ENCODE results near the gene TTC34. TPM values are rescaled to one million over a fixed set of nuclear protein-coding genes. Genes with fewer than 3 reads are reported as not detected.
"Not testable (repeated sequence)": the region's sequence is repeated elsewhere in the genome, so short reads cannot be mapped to it uniquely, and the experiment has no call there.

TTC34 gene
- polyA plus RNA-seq, 3 donors, result 0.03 to 1.00 TPM; not detected in 1

- H3K79me2 ChIP-seq (ENCODE audit: insufficient read depth, low read length), result no peaks in the 10 kb centered on the region
- H4K20me1 ChIP-seq (ENCODE audit: insufficient read depth, low read length), result no peaks in the 10 kb centered on the region
- H2AFZ ChIP-seq (ENCODE audit: insufficient read depth, low read depth, low read length, poor library complexity, severe bottlenecking), result no peak overlapping the region
- peaks cover 11 to 20% of the 10 kb centered on the region in 2 donors for H3K9me3 ChIP-seq (replicated peaks in 1 of 2; ENCODE audit: control insufficient read depth in 1 of 2, insufficient read depth in 1 of 2, low read length in 2 of 2)
- intact Hi-C loops (cut with micrococcal nuclease), result no loop called here
- H3K4me3 Mint-ChIP-seq, result no peak overlapping the region
- no peaks in the 10 kb centered on the region for H3K4me1 Mint-ChIP-seq
- peaks cover 4 to 9% (median 5%) of the 10 kb centered on the region in 3 donors for H3K27me3 Mint-ChIP-seq (ENCODE audit: low read depth in 3 of 3)
- no peaks in the 10 kb centered on the region for H3K27me3 ChIP-seq (ENCODE audit: control insufficient read depth in 2 of 2, insufficient read depth in 2 of 2, low read length in 2 of 2)
- DNase-seq, result no peak
- no peak overlapping the region for H3K27ac Mint-ChIP-seq
- H3K4me2 ChIP-seq (replicated peaks; ENCODE audit: extremely low read depth, low read length, poor library complexity, severe bottlenecking), result no peak overlapping the region
- H3K36me3 Mint-ChIP-seq, result no peaks in the 10 kb centered on the region
- peaks cover 12 to 30% (median 22%) of the 10 kb centered on the region in 7 donors for H3K9me3 Mint-ChIP-seq
- no peaks in the 10 kb centered on the region for H3K4me1 ChIP-seq (ENCODE audit: control insufficient read depth in 1 of 2, insufficient read depth in 2 of 2, low read length in 2 of 2)
- H3K27ac ChIP-seq (ENCODE audit: low read depth in 1 of 2, low read length in 2 of 2), result no peak overlapping the region
- 19% methylated on average over 3 of the region's 3 CpGs for whole genome bisulfite sequencing (ENCODE audit: insufficient coverage)
- no peak overlapping the region for H3K4me3 ChIP-seq (replicated peaks in 1 of 3; ENCODE audit: low read depth in 2 of 3, low read length in 3 of 3)
- no peak for TF ChIP-seq CTCF (IDR thresholded peaks at IDR 0.05)
- H3K9ac ChIP-seq (ENCODE audit: insufficient read depth, low read length, poor library complexity, severe bottlenecking), result no peak overlapping the region
- no peaks in the 10 kb centered on the region for H3K36me3 ChIP-seq (replicated peaks in 1 of 2; ENCODE audit: control insufficient read depth in 1 of 2, insufficient read depth in 2 of 2, low read length in 2 of 2)
Observed at GRCh38 chr1:2778220-2778592, 23.3 kb downstream of the TTC34 start.

GRCh38 chr1:2777424-2778219 is 23.9 kb downstream of the TTC34 start:
- H3K27me3 Mint-ChIP-seq (ENCODE audit: low read depth in 3 of 3), result peaks cover 4 to 8% (median 5%) of the 10 kb centered on the region in 3 donors
- no peaks in the 10 kb centered on the region for H3K36me3 ChIP-seq (replicated peaks in 1 of 2; ENCODE audit: control insufficient read depth in 1 of 2, insufficient read depth in 2 of 2, low read length in 2 of 2)
- no peak overlapping the region for H3K27ac Mint-ChIP-seq
- H3K27me3 ChIP-seq (ENCODE audit: control insufficient read depth in 2 of 2, insufficient read depth in 2 of 2, low read length in 2 of 2), result no peaks in the 10 kb centered on the region
- no peak overlapping the region for H3K27ac ChIP-seq (ENCODE audit: low read depth in 1 of 2, low read length in 2 of 2)
- H3K4me2 ChIP-seq (replicated peaks; ENCODE audit: extremely low read depth, low read length, poor library complexity, severe bottlenecking), result no peak overlapping the region
- intact Hi-C loops (cut with micrococcal nuclease), result no loop called here
- H3K79me2 ChIP-seq (ENCODE audit: insufficient read depth, low read length), result no peaks in the 10 kb centered on the region
- no peak for DNase-seq
- H3K36me3 Mint-ChIP-seq, result no peaks in the 10 kb centered on the region
- no peaks in the 10 kb centered on the region for H3K4me1 Mint-ChIP-seq
- TF ChIP-seq CTCF (IDR thresholded peaks at IDR 0.05), result no peak
- 61% methylated on average over 9 of the region's 12 CpGs for WGBS (ENCODE audit: insufficient coverage)
- no peak overlapping the region for H2AFZ ChIP-seq (ENCODE audit: insufficient read depth, low read depth, low read length, poor library complexity, severe bottlenecking)
- H3K4me3 ChIP-seq (replicated peaks in 1 of 3; ENCODE audit: low read depth in 2 of 3, low read length in 3 of 3), result no peak overlapping the region
- no peak overlapping the region for H3K9ac ChIP-seq (ENCODE audit: insufficient read depth, low read length, poor library complexity, severe bottlenecking)
- peaks cover 5 to 18% of the 10 kb centered on the region in 2 donors for H3K9me3 ChIP-seq (replicated peaks in 1 of 2; ENCODE audit: control insufficient read depth in 1 of 2, insufficient read depth in 1 of 2, low read length in 2 of 2)
- no peaks in the 10 kb centered on the region for H3K4me1 ChIP-seq (ENCODE audit: control insufficient read depth in 1 of 2, insufficient read depth in 2 of 2, low read length in 2 of 2)
- H4K20me1 ChIP-seq (ENCODE audit: insufficient read depth, low read length), result no peaks in the 10 kb centered on the region
- peaks cover 11 to 25% (median 19%) of the 10 kb centered on the region in 7 donors for H3K9me3 Mint-ChIP-seq
- H3K4me3 Mint-ChIP-seq, result no peak overlapping the region

GRCh38 chr1:2775333-2775732 is 26.2 kb downstream of the TTC34 start:
- H2AFZ ChIP-seq (ENCODE audit: insufficient read depth, low read depth, low read length, poor library complexity, severe bottlenecking); H3K4me2 ChIP-seq (replicated peaks; ENCODE audit: extremely low read depth, low read length, poor library complexity, severe bottlenecking); H3K4me3 Mint-ChIP-seq; H3K27ac ChIP-seq (ENCODE audit: low read depth in 1 of 2, low read length in 2 of 2); H3K9ac ChIP-seq (ENCODE audit: insufficient read depth, low read length, poor library complexity, severe bottlenecking); H3K27ac Mint-ChIP-seq; intact Hi-C loops (cut with micrococcal nuclease); H3K4me1 ChIP-seq (ENCODE audit: control insufficient read depth in 1 of 2, insufficient read depth in 2 of 2, low read length in 2 of 2); H3K9me3 Mint-ChIP-seq; H3K36me3 Mint-ChIP-seq; H3K4me1 Mint-ChIP-seq; H3K4me3 ChIP-seq (replicated peaks in 1 of 3; ENCODE audit: low read depth in 2 of 3, low read length in 3 of 3); H3K79me2 ChIP-seq (ENCODE audit: insufficient read depth, low read length); DNase-seq; H4K20me1 ChIP-seq (ENCODE audit: insufficient read depth, low read length); H3K27me3 Mint-ChIP-seq (ENCODE audit: low read depth in 3 of 3); H3K27me3 ChIP-seq (ENCODE audit: control insufficient read depth in 2 of 2, insufficient read depth in 2 of 2, low read length in 2 of 2); H3K36me3 ChIP-seq (replicated peaks in 1 of 2; ENCODE audit: control insufficient read depth in 1 of 2, insufficient read depth in 2 of 2, low read length in 2 of 2); H3K9me3 ChIP-seq (replicated peaks in 1 of 2; ENCODE audit: control insufficient read depth in 1 of 2, insufficient read depth in 1 of 2, low read length in 2 of 2): not testable (repeated sequence)
- no CpG with 5 or more reads among the region's 4 CpGs for WGBS (ENCODE audit: insufficient coverage)
